HG03103 (cell line): ENCODE measurements around the gene ADAM23.
"Not testable (repeated sequence)": the region's sequence is repeated elsewhere in the genome, so short reads cannot be mapped to it uniquely, and the experiment has no call there.

Experiments used
- ATAC-seq: cut with Tn5 transposase; IDR thresholded peaks from one replicate; pipeline ENCODE4 v1.9.1; 2021; ENCODE audit warnings: low read depth; ENCODE audit not compliant: unreplicated experiment

The ADAM23 gene

GRCh38 chr2:206442833-206443734 is at the start of gene ADAM23:
Gene ADAM23 (plus strand): TSS chr2:206443532. CDS start chr2:206443867, 335 bp downstream.
- no peak for ATAC-seq

DNA sequence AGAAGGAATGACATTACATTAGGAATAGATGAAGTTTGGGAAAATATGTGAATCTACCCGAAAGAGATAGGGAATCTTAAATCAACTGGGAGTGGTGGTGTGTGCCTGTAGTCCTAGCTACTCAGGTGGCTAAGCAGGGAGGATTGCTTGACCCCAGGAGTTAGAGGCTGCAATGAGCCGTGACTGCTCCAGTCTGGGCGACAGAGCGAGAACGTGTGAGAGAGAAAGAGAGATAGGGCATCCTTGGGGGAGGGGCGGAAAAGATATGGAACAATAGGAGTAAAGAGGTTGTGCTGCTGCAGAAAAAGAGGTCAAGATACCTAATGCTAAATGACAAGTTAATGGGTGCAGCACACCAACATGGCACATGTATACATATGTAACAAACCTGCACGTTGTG is 47.1 kb upstream of the ADAM23 start:
- no peak for ATAC-seq

GRCh38 chr2:206402956-206403569 is 40.3 kb upstream of the ADAM23 start:
- not testable (repeated sequence) for ATAC-seq

GRCh38 chr2:206408323-206409320 is 34.7 kb upstream of the ADAM23 start:
- peak; percentile 84 for ATAC-seq

DNA sequence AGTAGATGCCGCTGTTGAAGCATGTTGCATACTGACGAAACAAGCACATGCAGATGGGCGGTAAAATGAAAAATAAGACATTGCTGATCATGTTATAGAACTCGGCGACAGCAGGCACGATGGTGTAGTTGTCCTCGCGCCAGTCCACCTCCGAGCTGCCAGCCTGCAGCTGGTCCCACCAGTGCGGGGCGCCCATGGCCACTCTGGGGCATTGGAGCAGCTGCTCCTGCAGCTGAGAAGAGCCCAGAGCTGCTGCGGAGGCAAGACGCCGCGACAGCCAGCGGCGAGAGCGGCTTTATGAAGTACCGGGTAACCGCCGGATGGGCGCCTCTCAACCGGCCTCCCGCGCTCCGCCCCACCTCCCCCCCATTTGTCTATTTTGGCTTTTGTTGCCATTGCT is 32.6 kb upstream of the ADAM23 start:
- ATAC-seq: no peak

- ATAC-seq: no peak
Measured at GRCh38 chr2:206415618-206416243, 27.6 kb upstream of the ADAM23 start.

- no peak for ATAC-seq
Measured at GRCh38 chr2:206418968-206419367, 24.4 kb upstream of the ADAM23 start.

DNA sequence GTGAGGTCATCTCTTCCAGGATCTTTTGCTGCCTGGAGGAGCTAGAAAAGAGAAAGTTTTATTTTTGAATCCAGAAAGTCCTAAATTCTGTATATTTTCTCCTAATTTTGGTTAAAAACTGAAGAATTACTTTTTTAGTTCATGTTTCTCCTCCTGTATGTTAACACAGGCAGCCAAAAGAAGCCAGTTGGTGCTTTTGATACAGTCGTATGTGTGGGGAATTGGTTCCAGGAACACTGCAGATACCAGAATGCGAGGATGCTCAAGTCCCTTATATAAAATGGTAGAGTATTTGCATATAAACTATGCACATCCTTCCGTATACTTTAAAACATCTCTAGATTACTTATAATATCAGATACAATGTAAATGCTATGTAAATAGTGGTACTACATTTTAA is 22.6 kb upstream of the ADAM23 start:
- no peak for ATAC-seq

DNA sequence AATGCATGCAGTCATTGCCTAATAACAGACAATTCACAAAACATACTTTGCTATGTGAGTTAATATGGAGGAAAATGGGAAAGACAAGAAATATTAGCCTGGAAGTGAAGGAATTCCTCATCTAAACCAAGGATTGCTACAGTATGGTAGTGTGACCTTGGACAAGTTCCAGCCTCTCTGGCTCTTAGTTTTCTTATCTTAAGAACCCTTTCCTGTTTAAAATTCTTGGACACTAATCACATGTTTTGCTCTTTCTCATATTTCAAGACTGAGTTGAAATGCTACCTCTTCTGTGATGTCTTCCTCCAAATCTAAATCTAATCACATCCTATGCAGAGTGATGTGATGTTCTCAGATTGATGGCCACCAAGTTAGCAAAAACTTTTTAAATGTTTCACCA is 20.8 kb upstream of the ADAM23 start:
- no peak for ATAC-seq

GRCh38 chr2:206423147-206423546 is 20.2 kb upstream of the ADAM23 start:
- no peak for ATAC-seq

DNA sequence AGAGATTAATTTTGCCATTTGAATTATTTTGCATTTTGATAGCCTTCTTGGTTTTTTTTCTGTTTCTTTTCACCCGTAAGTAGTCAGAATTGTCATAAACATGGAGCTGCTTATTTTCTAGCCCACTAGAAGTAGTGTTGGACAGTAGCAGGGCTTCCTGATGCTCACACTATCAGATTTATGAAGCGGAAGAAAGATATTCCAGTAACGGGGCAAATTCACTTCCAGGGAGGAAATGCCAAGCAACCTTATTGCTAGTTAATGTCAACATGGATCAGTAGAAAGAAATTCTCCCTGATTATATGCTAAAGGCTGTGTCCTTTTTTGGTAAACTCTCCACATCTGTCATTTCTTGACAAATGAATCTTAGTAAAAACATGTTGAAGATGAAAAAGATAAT is 19.2 kb upstream of the ADAM23 start:
- ATAC-seq: no peak

GRCh38 chr2:206428783-206429182 is 14.5 kb upstream of the ADAM23 start:
- no peak for ATAC-seq

GRCh38 chr2:206430452-206430851 is 12.9 kb upstream of the ADAM23 start:
- no peak for ATAC-seq

GRCh38 chr2:206431439-206431838 is 11.9 kb upstream of the ADAM23 start:
- ATAC-seq: no peak

GRCh38 chr2:206432193-206433082 is 10.9 kb upstream of the ADAM23 start:
- no peak for ATAC-seq

DNA sequence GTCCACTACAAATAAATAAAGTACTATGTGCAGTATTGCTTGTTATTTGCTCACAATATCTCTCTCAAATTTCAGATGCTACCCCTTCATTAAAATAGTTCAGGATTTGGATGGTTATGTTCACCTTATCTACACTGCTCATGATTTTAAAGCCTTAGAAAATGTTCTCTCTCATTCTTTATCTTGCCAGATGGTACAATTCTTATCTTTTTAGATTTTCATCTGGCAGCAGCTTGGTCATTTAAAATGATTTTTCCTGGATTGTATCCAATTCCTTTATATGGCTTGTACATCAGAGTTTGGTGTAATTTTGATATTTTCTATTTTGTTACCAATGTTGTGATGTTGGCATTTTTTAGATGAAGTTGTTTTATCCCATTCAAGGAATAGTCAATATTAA is 10.1 kb upstream of the ADAM23 start:
- ATAC-seq: no peak

DNA sequence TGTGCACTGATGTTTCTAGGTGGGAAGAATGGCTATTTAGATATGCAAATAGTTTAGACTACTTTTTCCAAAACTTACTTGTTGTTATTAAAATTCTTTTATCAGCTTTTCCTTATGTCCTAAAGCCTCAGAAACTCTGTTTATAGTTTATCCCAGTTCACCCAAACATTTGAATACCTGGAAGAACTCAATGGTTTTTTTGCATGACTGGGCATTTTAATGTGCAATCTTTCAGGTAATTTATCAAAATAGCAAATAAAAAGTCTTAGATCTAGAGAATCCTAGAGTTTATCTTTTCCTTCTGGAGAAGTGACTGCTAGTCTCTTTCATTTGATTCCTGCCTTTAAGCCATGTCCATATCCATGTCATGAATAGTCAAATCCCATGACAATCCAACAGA is 9.6 kb upstream of the ADAM23 start:
- ATAC-seq: no peak

GRCh38 chr2:206435742-206436141 is 7.6 kb upstream of the ADAM23 start:
- ATAC-seq: no peak

DNA sequence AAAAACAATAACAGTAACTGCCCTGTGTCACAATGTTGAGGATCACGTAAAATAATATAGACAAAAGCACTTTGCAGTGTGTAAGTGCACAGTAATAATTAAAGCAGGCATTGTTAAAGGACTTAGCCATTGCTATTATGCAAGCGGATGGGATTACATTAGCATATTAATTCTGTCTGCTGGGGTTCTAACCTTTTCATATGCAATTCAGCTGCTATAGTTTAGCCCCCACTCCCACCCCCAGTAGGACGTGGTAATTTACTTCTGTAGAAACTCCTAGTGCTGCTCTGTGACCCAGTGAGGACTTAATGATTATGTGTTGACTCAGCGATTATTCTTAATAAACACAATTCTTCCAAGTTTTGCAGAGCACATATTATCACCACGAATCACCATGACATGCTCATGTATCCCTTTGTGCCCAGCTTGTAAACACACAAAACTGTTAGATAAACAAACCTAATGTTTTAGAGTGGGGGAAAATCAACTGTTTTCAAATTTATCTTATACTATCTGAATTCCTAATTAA is 5.1 kb upstream of the ADAM23 start:
- ATAC-seq: no peak
